Right ventricle myocardium inferior (tissue), 1 donor: ENCODE results near the gene SCUBE2. TPM values are rescaled to one million over a fixed set of nuclear protein-coding genes. Genes with fewer than 3 reads are reported as not detected.
"Not testable (repeated sequence)": the region's sequence is repeated elsewhere in the genome, so short reads cannot be mapped to it uniquely, and the experiment has no call there.

Experiments used
- ATAC-seq: fragments of 200-7000 bp; cut with Tn5 transposase; one replicate; pipeline ENCODE4 v1.9.1; 2020; ENCODE audit warnings: mild to moderate bottlenecking, moderate library complexity
- DNase-seq: peaks from one replicate; pipeline ENCODE4 v3.0.0; 2021; ENCODE audit errors: missing footprints
- intact Hi-C: fragments of 100-400 bp; cut with DNase I; formaldehyde crosslinking; loops from one replicate; pipeline ENCODE4 v1.11.0; 2022
- microRNA-seq: library from miRNA; unstranded; fragments of <30 nt; microRNA quantifications from one replicate; pipeline ENCODE4 v1.2.0, GENCODE V29; 2020
- total RNA-seq: library from RNA; stranded (reverse); fragmentation: NEBNext Ultra II Directional; extraction: Animal tissue kit (Norgen Biotek cat#: 25700); gene quantifications from one replicate; pipeline ENCODE4 v1.2.1, GENCODE V29; 2021
- donor health status: DM: no; HTN: yes; CAD: no; lungs with severe emphysema.

Gene SCUBE2
- total RNA-seq, 1 donor from 2014 or later: 1.3 TPM

- no peak for DNase-seq
- intact Hi-C loops: no loop called here
- no peak for ATAC-seq
Observed at GRCh38 chr11:8989453-8989852, 101.9 kb downstream of the SCUBE2 start.

DNA sequence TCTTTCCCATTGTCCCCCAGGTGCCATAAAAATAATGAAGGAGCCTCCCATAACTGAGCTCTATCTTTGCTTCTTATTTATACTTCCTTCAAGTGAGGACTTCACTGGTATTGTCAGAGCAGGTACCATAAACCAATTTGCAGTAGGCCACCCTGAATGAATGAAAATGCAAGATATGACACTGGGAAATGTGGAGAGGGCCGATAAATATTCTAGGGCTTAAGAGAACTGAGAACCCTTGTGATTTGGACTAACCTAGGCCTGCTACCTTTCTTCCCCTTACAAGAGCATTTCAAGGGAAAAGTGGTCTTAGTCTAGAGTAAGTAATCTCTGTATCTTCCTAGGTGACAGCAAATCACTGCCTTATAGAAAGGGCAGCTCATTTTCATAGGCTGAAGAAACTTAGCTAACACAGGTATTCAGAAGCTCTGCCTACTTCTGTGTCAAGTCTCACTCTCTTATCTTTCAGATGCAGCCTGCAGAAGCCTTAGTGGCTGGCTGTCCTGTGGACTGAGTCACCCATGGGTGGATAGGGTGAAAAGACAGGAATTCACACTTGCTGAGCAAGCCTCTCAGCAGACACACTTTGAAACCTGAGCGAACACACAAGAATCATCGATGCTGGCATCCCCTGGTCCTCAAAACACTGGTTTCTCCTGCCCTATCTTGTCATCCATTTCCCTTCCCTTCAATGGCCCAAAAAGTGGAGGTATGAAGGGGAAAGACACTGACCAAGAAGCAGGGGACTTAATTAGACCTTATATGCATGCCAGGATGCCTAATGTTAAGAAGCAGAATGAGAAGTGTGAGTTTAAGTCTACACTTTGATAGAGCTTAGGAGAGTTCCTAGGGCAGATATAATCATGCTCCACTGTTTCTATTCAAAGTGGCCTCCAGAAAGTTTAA lies 102.8 kb downstream of the SCUBE2 start:
- ATAC-seq: no peak
- intact Hi-C loops: no loop called here
- no peak for DNase-seq

GRCh38 chr11:8987446-8987845 lies 104.0 kb downstream of the SCUBE2 start:
- ATAC-seq (no peak), DNase-seq (no peak)

DNA sequence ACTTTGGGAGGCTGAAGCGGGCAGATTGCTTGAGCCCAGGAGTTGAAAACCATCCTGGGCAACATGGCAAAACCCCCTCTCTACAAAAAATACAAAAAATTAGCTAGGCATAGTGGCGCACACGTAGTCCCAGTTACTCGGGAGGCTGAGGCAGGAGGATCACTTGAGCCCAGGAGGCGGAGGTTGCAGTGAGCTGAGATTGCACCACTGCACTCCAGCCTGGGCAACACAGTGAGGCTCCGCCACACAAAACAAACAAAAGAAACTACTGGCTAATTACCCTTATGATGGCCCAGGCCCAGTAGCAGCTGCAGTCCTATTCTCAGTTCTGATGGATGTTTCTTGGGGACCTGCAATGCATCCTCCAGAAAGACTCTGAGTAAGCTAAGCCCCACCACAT lies 104.6 kb downstream of the SCUBE2 start:
- DNase-seq, intact Hi-C loops, ATAC-seq: not testable (repeated sequence)

More at GRCh38 chr11:8987446-8987845, 104.0 kb downstream of the SCUBE2 start:
- intact Hi-C loops: no loop called here

GRCh38 chr11:8985462-8985861 lies 105.9 kb downstream of the SCUBE2 start:
- DNase-seq (no peak), ATAC-seq (no peak)
- intact Hi-C loops: no loop called here

- no peak for ATAC-seq
- intact Hi-C loops: no loop called here
- DNase-seq: no peak
Observed at GRCh38 chr11:8983552-8983951, 107.8 kb downstream of the SCUBE2 start.

DNA sequence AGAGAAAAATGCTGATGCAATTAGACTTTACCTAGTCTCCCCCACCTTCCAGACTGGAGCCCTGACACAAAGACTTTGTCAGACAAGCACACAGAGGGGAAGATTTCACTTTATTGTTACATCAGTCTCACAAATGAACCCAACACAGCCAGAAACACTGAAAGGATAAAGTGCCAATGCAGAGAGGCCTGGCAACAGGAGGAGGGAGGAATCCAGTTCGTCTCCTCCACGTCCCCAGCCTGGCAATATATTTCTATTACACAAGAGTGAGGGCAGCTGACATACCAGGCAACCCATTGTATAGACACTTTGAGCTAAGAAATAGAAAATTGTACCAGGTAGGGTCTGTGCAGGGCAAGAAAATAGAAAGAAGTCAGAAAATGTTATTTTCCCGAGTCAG lies 110.9 kb downstream of the SCUBE2 start:
- DNase-seq (no peak), ATAC-seq (no peak)

GRCh38 chr11:8979365-8979764 lies 112.0 kb downstream of the SCUBE2 start:
- intact Hi-C loops: not testable (repeated sequence)

More for the DNA sequence above, 110.9 kb downstream of the SCUBE2 start:
- intact Hi-C loops: no loop called here

GRCh38 chr11:8973121-8973520 lies 118.3 kb downstream of the SCUBE2 start:
- ATAC-seq: no peak
- DNase-seq: no peak
- intact Hi-C loops: no loop called here

More at GRCh38 chr11:8979365-8979764, 112.0 kb downstream of the SCUBE2 start:
- ATAC-seq, DNase-seq: not testable (repeated sequence)

DNA sequence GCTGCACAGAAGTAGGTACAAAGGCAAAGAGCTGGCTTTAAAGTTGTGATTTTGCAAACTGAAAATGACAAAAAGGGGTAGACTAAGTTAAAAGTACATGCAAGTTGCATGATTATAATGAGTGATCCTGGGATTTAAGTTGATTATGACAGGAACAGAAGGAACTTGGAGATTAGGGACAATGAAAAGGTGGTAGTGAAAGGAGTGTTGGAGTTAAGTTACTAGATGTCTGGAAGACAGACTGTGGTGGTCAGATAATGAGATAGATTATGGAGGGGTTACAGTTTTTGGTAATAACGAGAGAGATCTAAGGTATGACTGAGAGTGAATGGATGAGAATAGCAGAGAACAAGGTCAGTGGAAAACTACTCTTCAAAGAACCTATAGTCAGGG lies 119.5 kb downstream of the SCUBE2 start:
- intact Hi-C loops: no loop called here
- no peak for DNase-seq
- ATAC-seq: no peak

- DNase-seq (no peak), ATAC-seq (no peak)
- intact Hi-C loops: no loop called here
Observed at GRCh38 chr11:8971196-8971923, 120.0 kb downstream of the SCUBE2 start.

Small RNA genes lying within 50 kb of the gene (microRNA-seq; reads per million reads assigned to microRNA genes)
- not detected for gene MIR5691

Other genes with a start within 250 kb of the SCUBE2 start
- 23.3 TPM for gene AKIP1, start 180.4 kb downstream of the SCUBE2 start, total RNA-seq
- gene C11orf16, start 158.7 kb downstream of the SCUBE2 start, total RNA-seq: not detected
- gene ASCL3, start 148.6 kb downstream of the SCUBE2 start, total RNA-seq: not detected
- gene TMEM9B, start 127.2 kb downstream of the SCUBE2 start, total RNA-seq: 46.1 TPM
- gene NRIP3, start 87.6 kb downstream of the SCUBE2 start, total RNA-seq: 0.76 TPM
- 105 TPM for gene DENND5A, start 173.8 kb upstream of the SCUBE2 start, total RNA-seq
- gene TMEM41B, start 223.0 kb upstream of the SCUBE2 start, total RNA-seq: 17.4 TPM